ENCODE measurements around the gene DOCK3.
"Not testable (repeated sequence)": the region's sequence is repeated elsewhere in the genome, so short reads cannot be mapped to it uniquely, and the experiment has no call there.

- not testable (repeated sequence) for TF ChIP-seq CTCF (IDR thresholded peaks at IDR 0.05; ENCODE audit: low read depth, low read length, poor library complexity, severe bottlenecking); EZH2phosphoT487 (IDR thresholded peaks at IDR 0.05; ENCODE audit: borderline replicate concordance, low read length)
These were observed 129.6 kb downstream of the DOCK3 start for GRCh38 chr3:50804376-50804775.

Data from DOHH2 (cell line).